ENCODE data around the gene CUL5.

Gene CUL5

GRCh38 chr11:107988397-107989158 is 20.1 kb upstream of the CUL5 start:
- H3K79me2 ChIP-seq (ENCODE audit: control insufficient read depth, low read length) = no peaks in the 10 kb centered on the region
- H3K4me3 ChIP-seq (ENCODE audit: low read length) = no peak overlapping the region
- TF ChIP-seq EZH2phosphoT487 (IDR thresholded peaks at IDR 0.05; ENCODE audit: borderline replicate concordance, low read length) = no peak
- TF ChIP-seq CTCF (IDR thresholded peaks at IDR 0.05; ENCODE audit: low read depth, low read length, poor library complexity, severe bottlenecking) = no peak
- H3K4me2 ChIP-seq (ENCODE audit: low read length) = no peak overlapping the region
- H3K4me1 ChIP-seq (ENCODE audit: control insufficient read depth, low read length) = no peaks in the 10 kb centered on the region
- H3K36me3 ChIP-seq (ENCODE audit: control insufficient read depth, low read length) = no peaks in the 10 kb centered on the region
- no peaks in the 10 kb centered on the region for H3F3A ChIP-seq (ENCODE audit: control insufficient read depth, insufficient read depth)
- no peaks in the 10 kb centered on the region for H3K27me3 ChIP-seq (ENCODE audit: control insufficient read depth, low read length)
- no peaks in the 10 kb centered on the region for H3K9me2 ChIP-seq (replicated peaks; ENCODE audit: control insufficient read depth, low read length)
- H3K9me3 ChIP-seq (ENCODE audit: control insufficient read depth, insufficient read depth, low read length) = no peaks in the 10 kb centered on the region
- no peak overlapping the region for H3K27ac ChIP-seq (ENCODE audit: low read depth, low read length)
- H4K20me1 ChIP-seq (ENCODE audit: control insufficient read depth, insufficient read depth, low read depth, low read length) = no peaks in the 10 kb centered on the region

- H3K9me3 ChIP-seq (ENCODE audit: control insufficient read depth, insufficient read depth, low read length) = no peaks in the 10 kb centered on the region
- no peak overlapping the region for H3K4me3 ChIP-seq (ENCODE audit: low read length)
- no peaks in the 10 kb centered on the region for H3K4me1 ChIP-seq (ENCODE audit: control insufficient read depth, low read length)
- no peaks in the 10 kb centered on the region for H3F3A ChIP-seq (ENCODE audit: control insufficient read depth, insufficient read depth)
- no peak overlapping the region for H3K27ac ChIP-seq (ENCODE audit: low read depth, low read length)
- H3K27me3 ChIP-seq (ENCODE audit: control insufficient read depth, low read length) = peaks cover 5% of the 10 kb centered on the region
- H3K36me3 ChIP-seq (ENCODE audit: control insufficient read depth, low read length) = no peaks in the 10 kb centered on the region
- TF ChIP-seq EZH2phosphoT487 (IDR thresholded peaks at IDR 0.05; ENCODE audit: borderline replicate concordance, low read length) (no peak), CTCF (IDR thresholded peaks at IDR 0.05; ENCODE audit: low read depth, low read length, poor library complexity, severe bottlenecking) (no peak)
- no peak overlapping the region for H3K4me2 ChIP-seq (ENCODE audit: low read length)
- H4K20me1 ChIP-seq (ENCODE audit: control insufficient read depth, insufficient read depth, low read depth, low read length) = no peaks in the 10 kb centered on the region
- H3K79me2 ChIP-seq (ENCODE audit: control insufficient read depth, low read length) = no peaks in the 10 kb centered on the region
- H3K9me2 ChIP-seq (replicated peaks; ENCODE audit: control insufficient read depth, low read length) = no peaks in the 10 kb centered on the region
Measured at GRCh38 chr11:107991868-107992414, 16.8 kb upstream of the CUL5 start.

- no peaks in the 10 kb centered on the region for H3F3A ChIP-seq (ENCODE audit: control insufficient read depth, insufficient read depth)
- H4K20me1 ChIP-seq (ENCODE audit: control insufficient read depth, insufficient read depth, low read depth, low read length) = no peaks in the 10 kb centered on the region
- no peak overlapping the region for H3K27ac ChIP-seq (ENCODE audit: low read depth, low read length)
- TF ChIP-seq EZH2phosphoT487 (IDR thresholded peaks at IDR 0.05; ENCODE audit: borderline replicate concordance, low read length) (no peak), CTCF (IDR thresholded peaks at IDR 0.05; ENCODE audit: low read depth, low read length, poor library complexity, severe bottlenecking) (no peak)
- peaks cover 5% of the 10 kb centered on the region for H3K27me3 ChIP-seq (ENCODE audit: control insufficient read depth, low read length)
- no peaks in the 10 kb centered on the region for H3K4me1 ChIP-seq (ENCODE audit: control insufficient read depth, low read length)
- H3K9me3 ChIP-seq (ENCODE audit: control insufficient read depth, insufficient read depth, low read length) = no peaks in the 10 kb centered on the region
- no peaks in the 10 kb centered on the region for H3K79me2 ChIP-seq (ENCODE audit: control insufficient read depth, low read length)
- no peaks in the 10 kb centered on the region for H3K36me3 ChIP-seq (ENCODE audit: control insufficient read depth, low read length)
- H3K9me2 ChIP-seq (replicated peaks; ENCODE audit: control insufficient read depth, low read length) = no peaks in the 10 kb centered on the region
- H3K4me3 ChIP-seq (ENCODE audit: low read length) = no peak overlapping the region
- H3K4me2 ChIP-seq (ENCODE audit: low read length) = no peak overlapping the region
Measured at GRCh38 chr11:107996006-107996776, 12.5 kb upstream of the CUL5 start.

All from DOHH2 (cell line).